ENCODE data around the gene LRRC8E.
"Not testable (repeated sequence)": the region's sequence is repeated elsewhere in the genome, so short reads cannot be mapped to it uniquely, and the experiment has no call there.

Gene LRRC8E

DNA sequence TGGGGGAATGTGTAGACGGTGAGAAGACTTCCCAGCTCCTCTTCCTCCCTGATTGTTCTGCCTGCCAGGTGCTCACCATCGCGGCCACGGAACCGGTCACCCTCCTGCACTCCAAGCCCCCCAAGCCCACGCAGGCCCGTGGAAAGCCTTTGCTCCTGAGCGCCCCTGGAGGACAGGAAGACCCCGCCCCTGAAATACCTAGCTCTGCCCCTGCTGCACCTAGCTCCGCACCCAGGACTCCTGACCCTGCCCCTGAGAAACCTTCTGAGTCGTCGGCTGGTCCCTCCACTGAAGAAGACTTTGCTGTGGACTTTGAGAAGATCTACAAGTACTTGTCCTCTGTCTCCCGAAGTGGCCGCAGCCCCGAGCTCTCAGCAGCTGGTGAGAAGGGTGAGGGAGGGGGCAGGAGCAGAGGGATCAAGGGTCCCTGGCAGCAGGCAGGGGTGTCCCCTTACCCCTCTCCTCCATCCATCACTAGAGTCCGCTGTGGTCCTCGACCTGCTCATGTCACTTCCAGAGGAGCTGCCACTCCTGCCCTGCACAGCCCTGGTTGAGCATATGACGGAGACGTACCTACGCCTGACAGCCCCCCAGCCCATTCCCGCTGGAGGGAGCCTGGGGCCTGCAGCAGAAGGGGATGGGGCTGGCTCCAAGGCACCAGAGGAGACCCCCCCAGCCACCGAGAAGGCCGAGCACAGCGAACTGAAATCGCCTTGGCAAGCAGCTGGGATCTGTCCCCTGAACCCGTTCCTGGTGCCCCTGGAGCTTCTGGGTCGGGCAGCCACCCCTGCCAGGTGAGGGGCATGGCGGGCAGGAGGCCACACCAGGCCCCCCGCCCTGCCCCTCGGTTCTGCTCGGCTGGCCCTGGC lies 33.9 kb downstream of the LRRC8E start:
- DNase-seq = no peak

DNA sequence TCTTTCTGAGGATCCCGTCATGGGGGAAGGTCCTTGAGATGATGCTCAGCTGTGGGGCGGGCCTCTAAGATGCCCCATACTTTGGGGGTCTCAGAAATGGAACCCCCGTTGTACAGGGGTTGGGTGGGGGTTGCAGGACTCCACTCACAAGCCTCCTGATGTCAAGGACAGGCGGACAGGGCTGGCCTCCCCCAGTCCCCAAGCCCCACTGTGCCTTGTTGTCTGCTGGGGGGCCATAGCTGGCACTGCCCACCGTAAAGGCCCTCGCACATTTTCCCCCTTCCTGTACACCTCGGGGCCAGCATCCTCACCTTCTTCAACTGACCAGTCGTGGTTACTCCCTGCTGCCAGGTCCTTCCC lies 34.5 kb downstream of the LRRC8E start:
- DNase-seq = no peak

DNA sequence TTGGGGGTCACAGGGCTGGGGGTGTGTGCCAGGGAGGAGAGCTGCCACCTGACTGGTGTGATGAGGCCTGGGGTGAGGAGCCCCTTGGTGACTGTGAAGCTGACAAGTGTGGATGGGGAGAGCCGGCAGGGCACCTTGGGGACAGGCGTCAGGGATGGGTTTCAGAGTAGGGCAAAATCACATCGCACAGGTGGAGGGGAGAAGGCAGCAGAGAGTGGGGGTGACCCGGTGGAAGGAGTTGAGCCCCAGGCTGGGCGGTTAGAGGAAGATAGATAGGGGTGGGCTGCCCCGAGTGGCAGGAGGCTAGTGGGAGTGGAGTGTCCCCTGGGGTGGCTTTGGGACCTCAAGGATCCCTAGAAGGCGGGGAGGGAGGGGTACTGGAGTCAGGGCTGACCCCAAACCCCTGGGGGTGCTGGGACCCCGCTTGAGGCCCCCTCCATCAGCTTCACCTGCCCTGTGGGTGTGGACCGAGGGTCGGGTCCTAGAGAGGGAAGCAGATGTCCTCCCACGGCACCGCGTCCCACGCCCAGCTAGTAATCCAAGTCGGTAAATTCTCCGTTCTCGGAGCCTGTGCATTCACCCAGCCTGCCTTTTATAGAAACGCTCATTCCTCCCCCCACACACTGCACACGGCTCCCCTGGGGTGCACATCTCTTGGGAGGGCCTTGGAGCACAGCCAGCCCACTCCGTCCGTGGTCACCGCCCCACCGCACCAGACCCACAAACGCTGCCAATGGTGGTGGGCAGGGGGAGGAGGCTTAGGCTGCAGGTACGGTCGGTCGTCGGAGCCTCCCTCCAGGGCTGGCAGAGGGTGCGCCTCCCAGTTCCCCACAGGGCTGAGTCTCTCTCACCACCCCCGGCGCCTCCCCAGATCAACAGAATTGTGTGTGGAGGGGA lies 35.2 kb downstream of the LRRC8E start:
- DNase-seq = no peak

DNA sequence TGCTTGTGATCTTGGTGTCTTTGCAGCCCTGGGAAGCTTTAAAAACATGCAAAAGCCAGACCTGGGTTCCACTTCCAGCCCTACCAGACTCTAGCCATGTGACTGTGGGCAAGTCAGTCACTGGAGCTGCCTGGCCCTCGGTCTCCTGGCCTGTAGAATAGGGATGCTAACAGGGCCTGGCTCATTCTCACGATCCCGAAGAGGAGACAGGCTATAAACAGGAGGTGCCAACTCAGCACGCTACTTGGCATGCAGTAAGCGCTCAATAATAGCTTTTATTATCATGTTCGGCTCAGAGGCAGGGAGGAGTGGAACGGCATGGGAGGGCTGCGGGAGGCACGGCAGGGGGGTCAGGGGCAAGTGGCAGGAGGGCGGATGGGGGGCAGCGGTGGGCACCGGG lies 35.9 kb downstream of the LRRC8E start:
- DNase-seq = no peak

DNA sequence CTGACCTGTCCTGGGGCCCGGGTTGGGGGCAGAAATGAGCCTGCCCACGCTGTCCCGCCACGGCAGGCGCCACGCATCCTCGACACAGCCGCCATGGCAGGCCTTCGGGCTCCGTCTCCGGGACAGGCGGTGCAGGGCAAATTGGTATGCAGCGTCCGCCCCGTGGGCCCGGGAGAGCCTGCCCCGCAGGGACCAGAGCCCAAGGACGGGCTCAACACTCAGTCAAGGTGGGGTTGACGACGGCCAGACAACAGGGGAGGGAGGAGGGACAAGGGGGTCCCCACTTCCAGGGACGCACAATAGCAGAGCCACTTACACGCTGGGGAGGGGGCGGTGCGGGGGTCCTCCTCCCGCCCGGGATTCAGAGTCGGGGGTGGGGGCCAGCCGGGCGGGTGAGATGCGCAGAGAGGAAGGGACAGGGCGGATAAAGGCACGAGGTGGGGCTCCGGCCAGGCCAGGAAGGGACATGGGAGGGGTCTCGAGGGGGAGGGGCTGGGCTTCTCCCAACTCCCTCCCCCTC lies 36.4 kb downstream of the LRRC8E start:
- no peak for DNase-seq

DNA sequence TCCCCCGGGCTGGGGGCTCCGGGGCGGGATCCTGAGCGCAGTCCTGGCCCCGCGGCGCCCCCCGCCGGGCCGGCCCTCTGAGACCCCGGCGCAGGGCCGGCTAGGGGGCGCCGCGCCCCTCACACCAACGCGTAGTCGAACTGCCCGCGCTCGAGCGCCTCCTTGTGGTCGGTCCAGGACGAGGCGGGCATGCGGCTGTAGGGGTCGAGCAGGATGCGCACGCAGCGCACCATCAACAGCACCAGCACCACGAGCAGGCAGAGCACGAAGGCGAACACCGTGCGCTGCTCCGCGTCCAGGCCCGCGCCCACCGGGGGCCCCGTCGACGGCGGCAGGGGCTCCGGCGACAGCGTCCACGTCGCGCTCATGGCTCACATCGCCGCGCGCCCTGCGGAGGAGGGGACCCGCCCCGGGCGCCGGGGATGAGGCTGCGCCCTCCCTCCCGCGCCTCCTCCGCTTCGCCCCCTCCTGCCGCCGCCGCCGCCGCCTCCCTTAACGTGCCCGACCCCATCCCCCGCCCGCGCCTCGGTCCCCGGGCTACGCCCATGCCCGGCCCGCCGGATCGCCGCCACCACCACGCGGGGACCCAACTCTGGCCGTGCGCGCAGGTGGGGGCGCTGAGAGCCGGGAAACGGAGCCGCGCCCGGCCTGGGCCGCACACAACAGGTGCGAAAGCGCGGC lies 37.0 kb downstream of the LRRC8E start:
- DNase-seq = peak; percentile 80 to 84

DNA sequence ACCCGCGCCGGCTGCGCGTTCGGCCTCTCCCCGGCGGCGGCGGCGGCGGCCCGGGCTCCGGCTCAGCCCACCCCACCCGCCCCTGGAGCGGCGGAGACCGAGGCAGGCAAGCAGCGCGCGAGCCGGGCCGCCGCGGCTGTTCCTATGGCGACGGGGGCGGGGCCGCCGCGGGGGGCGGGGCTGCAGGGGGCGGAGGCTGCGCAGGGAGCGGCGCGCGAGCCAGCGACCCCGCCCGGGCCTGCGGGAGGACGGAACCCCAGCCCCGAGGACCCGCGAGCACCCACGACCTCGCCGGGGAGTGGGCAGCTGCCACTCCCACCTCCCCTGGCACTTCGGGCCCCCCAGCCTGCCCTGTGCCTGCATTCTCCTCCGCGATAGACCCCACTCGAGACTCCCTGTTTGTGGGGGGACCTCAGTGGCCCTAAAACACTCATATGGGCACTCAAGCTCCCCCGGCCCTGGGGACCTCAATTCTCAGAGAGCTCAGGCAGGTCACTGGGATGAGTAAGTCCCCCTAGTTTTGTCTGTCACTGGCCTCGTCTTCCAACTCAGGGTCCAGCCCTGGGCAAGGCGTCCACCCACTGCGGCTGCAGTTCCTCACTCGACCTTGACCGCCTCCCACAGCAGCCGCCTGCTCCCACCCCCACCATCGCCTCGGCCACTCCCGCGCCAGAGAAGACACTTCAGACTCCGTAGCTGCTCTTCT lies 37.9 kb downstream of the LRRC8E start, which contains the start of gene CTXN1:
Gene CTXN1 (minus strand): TSS at position 115 of the 706 bp plus-strand sequence. CDS start 597 bp downstream, outside the sequence.
- peak; percentile 76 to 79 for DNase-seq

DNA sequence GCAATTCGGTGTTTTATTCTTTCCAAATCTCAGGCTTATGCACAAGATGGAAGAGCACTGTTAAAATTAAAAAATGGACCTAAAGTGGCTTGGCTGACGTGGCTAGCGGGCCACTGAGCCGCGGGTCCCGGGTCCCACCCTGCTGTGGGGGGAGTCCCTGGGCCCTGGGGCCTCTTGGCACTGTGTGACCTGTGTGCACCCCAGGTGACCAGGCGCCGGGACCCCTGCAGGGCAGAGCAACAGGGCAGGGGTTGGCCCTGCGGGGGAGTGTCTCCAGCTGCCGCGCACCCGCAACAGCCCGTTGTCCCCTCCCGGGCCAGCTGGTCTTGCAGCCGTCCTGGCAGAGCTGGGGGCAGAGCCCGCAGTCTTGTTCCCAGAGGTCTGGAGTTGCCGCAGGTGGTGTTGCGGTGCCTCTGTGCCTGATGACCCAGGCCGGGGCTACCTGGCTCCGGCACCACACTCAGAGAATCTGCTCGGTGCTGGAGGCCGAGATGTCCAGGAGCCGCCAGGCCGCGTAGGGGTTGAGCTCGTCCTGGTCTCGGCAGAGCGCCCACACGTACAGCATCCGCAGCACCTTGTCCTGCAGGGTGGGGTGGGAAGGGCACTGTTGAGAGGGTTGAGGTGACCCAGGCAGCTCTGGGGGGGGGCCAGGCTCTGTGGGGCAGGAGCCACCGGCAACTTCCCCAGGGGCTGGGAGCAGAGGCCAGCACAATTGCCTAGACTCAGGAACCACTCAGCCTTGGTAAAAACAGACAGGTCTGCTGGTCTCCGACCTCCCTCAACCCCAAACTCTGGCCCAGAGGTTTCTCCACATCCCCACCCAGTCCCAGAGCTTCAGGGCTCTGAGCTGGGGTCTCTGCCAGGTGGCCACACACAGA lies 38.7 kb downstream of the LRRC8E start:
- DNase-seq = no peak

DNA sequence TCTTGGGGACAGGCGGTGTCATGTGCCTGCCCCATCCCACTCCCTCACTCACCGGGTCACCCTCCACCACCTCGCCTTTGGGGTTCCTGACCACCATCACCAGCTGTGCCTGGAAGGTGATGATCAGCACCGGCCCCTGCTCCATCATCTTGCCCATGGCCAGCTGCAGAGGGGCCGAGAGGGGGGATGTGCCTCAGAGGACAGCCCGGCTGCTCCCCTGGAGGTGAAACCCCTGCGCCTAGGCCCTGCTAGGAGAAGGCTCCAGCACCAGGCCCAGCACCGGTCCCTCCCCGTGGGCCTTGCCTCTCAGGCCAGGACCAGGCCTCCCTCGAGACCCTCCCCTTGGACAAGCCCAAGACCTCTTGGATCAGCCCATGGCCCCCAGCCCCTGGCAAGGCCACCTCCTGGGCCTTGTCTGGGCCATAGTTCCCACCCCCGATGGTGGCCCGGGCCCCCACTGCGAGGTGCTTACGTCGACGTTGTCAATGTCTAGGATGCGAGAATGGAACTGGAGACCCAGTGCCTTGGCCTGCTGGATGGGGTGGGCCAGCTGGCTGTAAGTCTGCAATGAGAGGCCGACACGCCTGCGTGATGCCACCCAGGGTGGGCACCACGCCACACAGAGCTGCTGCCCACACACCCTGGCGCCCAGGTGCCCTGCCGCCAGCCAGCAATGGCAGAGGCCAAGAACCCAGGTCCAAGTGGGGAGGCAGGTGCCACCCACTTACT lies 39.5 kb downstream of the LRRC8E start:
- DNase-seq = no peak

DNA sequence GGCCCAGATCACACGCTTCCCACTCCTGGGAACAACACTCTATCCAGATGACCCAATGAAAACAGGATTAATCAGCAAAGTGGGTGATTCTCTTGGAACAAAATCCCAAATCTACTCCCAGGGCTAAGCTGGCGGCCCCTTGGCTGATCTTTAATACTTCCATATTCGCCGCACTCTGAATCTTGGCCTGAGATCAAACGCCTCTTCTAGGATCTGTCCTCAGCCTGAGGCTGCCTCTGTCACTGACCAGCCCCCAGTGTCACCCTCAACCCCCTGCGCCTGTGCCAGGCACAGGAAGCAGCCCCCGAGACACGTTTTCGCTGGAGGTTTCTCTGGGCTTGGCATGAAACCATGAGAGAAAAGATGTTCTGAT lies 40.0 kb downstream of the LRRC8E start:
- DNase-seq = no peak

DNA sequence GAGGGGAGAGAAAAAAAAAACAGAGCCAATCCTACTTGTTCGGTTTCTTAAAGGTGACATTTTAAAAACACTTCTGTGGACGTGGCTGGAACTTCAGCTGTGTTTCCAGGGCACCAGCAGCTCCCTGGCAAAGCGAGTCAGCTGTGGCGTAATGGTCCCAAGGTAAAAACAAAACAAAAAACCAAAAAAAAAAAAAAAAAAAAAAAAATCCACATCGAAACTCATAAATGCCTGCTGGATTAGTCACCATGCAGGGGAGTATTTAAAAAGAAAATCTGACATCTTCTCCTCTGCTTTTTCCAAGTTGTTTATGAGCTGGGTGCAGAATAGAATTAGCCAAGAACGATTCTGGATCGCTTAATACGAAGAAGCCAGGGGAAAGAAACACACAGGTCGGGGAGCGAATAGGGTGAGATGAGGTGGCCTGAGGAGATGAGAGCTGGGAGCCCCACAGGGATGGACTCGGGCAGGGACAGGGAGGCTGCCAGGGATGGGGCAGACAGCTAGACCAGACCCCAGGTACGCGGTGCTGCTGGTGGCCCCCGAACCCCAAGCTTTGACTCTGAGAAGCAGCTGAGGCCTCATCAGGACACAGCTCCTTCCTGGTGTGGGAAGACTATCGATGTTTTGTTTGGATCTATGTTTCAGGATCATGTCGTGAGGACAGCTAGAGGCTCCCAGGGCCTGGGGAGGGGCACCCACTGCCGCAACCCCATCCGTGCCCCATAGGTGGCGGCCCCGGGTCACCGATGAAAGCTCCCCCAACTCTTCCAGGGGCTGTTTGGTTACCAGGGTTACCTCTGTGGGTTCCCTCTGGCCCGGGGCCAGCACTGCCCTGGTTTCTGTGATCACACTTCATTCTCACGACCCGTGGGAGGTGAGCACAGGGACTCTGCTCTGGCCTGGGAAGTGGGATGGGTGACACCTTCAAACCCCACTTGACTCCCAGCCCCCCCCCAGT lies 40.7 kb downstream of the LRRC8E start:
- peak; percentile 65 to 69 for DNase-seq

DNA sequence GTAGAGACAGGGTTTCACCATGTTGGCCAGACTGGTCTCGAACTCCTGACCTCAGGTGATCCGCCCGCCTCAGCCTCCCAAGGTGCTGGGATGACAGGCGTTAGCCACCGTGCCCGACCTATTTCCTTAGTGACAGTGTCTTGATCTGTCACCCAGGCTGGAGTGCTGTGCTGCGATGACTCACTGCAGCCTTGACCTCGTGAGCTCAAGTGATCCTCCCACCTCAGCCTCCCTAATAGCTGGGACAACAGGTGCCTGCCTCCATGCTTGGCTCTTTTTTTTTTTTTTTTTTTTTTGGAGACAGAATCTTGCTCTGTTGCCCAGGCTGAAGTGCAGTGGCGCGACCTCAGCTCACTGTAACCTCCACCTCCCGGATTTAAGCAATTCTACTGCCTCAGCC lies 41.7 kb downstream of the LRRC8E start:
- not testable (repeated sequence) for DNase-seq

DNA sequence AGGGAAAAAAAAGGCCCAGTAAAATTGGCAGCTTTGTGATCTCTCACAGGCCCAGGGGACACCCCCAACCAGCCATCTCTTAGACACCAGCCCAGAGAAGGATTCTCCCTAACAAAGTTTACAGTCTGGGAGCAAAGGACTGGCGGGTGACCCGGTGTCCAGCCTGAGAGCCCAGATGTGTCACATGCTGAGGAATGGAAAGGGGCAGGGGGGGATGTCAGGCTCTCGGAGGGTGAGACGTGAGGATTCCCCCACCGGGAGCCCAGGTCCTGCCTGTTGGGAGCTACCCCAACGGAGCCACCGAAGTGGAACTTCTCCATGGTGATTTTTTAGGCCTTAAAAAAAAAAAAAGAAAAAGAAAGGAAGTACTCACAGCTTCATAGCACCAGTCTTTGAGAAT lies 42.5 kb downstream of the LRRC8E start:
- no peak for DNase-seq

DNA sequence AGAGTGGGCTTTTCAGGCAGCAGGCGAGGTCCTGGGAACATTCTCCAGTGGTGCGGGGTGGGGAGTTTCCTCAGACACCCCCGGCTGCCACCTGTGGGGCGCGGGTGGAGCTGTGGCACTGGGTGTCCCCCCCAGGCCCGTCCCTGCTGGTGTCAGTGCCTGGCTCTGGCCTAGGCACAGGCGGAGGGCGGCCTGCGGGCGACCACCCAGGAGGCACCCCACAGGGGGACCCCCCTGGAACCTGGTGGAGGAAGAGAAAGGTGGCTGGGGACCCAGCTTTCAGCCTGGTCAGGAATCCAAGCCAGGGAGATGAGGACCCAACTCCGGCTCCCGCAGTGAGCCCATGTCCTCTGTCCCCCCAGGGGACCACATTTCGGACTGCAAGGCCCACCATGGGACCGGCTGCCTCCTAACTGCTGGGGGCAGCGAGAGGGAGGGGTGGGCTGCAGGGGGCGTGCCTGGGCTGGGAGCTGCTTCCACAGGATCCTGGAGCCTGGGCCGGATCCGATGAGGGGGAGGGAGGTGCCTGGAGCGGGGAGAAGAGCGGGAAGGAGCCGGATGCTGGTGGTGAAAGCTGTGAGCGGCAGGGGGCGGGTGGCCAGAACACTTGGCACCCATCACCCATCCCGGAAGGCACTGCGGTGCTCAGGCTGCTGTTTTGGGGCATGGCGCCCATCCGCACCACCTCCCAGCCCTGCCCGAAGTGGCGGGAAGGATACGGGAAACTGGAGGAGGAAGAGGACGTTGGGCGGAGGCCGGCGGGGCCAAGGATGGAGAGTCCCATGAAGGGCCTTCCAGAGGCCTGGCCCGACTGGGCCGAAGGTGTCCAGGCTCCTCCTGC lies 43.1 kb downstream of the LRRC8E start:
- no peak for DNase-seq

DNA sequence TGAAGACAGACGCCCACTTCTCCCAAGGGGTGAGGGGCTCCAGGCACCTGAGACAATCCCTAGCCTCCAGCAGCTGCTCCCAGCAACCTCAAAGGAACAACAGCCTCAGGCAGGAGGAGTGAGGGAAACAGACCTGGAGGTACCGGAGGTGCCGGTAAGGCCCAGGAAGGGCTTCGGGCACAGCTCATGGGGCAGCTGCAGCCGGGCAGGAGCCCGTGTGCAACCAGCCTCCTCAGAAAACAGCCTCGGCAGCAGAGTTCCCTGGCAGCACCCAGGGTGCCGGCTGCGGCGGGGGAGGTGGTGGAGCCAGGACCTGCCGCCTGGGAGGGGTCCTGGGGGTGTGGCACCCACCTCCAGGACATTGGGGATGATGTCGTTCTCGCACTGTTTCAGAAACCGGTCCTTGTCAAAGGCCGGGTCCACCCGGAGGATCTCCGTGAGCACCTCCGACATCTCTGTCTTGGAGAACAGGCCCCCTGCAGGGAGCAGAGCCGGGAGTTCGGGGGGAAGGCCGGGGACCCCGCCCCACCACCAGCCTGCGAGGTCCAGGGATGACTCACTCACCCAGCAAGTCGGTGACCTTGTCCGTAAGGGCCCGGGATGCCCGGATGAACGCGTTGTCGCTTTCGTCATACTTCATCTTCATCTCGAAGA lies 44.1 kb downstream of the LRRC8E start:
- no peak for DNase-seq

DNA sequence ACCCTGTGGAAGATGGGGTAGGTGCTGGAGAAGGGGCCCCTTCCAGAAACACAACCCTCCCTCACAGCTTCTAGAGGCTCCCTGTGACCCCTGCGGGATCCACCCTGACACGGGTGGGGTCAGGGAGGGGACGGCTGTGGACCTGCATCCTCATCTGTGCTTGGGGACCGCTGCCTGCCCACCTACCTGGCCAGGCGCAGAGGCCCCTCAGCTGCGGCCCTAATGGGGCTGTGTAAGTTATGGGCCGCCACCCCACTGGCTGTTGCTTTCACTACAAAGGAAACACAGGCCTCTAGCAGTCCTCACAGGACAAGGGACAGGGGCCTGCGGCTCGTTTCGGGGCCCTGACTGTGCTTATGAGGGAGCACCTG lies 44.6 kb downstream of the LRRC8E start:
- no peak for DNase-seq

DNA sequence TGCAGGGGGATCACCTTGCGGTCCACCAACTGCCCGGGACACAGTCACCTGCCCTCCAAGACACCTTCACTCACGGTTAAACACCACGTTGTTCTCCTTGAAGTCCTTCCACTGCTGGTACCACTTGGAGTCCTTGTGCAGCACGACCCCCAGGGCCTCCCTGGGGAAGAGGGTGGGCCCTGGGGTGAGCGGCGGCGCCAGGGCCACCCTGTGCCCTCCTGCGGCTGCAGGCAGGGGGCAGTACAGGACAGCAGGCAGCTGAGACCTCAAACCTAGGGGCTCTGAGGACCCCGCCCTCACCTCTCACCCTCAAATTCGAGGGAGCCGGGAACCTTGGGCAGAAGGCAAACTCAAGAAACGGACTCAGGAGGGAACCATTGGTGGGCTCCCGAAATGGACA lies 45.1 kb downstream of the LRRC8E start:
- no peak for DNase-seq
